Mesenchymal stem cell (in vitro differentiated cells and primary cell): ENCODE measurements around the gene MYO15B. TPM values are rescaled to one million over a fixed set of nuclear protein-coding genes. Genes with fewer than 3 reads are reported as not detected.

ENCODE experiments used
- DNase-seq: peaks from one replicate; pipeline ENCODE4 v3.0.0-alpha.2; 2013
- H2AFZ ChIP-seq: one replicate; pipeline ENCODE4 v1.6.1; 2013; ENCODE audit warnings: low read depth, mild to moderate bottlenecking, control low read depth, inconsistent platforms, low read length, moderate library complexity
- H2AK5ac ChIP-seq: 2 replicates; pipeline ENCODE4 v1.6.1; 2013; ENCODE audit warnings: low read length, moderate library complexity, mild to moderate bottlenecking, inconsistent platforms; ENCODE audit not compliant: severe bottlenecking
- H2BK120ac ChIP-seq: one replicate; pipeline ENCODE4 v1.6.1; 2013; ENCODE audit warnings: low read depth, mild to moderate bottlenecking, inconsistent platforms, low read length, moderate library complexity
- H2BK12ac ChIP-seq, 2 experiments: one replicate each; pipeline ENCODE4 v1.6.1; 2013; ENCODE audit warnings: inconsistent platforms in 2 of 2, low read length in 2 of 2, mild to moderate bottlenecking in 2 of 2, moderate library complexity in 2 of 2, control low read depth in 1 of 2
- H2BK15ac ChIP-seq: one replicate; pipeline ENCODE4 v1.6.1; 2013; ENCODE audit warnings: mild to moderate bottlenecking, low read depth, inconsistent platforms; ENCODE audit not compliant: poor library complexity, severe bottlenecking
- H2BK5ac ChIP-seq: 2 replicates; pipeline ENCODE4 v1.6.1; 2013; ENCODE audit warnings: low read depth, mild to moderate bottlenecking, low read length, control low read depth, inconsistent platforms; ENCODE audit not compliant: poor library complexity, severe bottlenecking
- H3K14ac ChIP-seq, 2 experiments: one replicate each; pipeline ENCODE4 v1.6.1; 2013; ENCODE audit warnings: inconsistent platforms in 2 of 2, low read length in 2 of 2, control low read depth in 1 of 2, mild to moderate bottlenecking in 1 of 2, moderate library complexity in 1 of 2
- H3K18ac ChIP-seq, 2 experiments: one replicate each; pipeline ENCODE4 v1.6.1; 2013; ENCODE audit warnings: inconsistent platforms in 2 of 2, low read length in 2 of 2, control low read depth in 1 of 2, low read depth in 1 of 2, mild to moderate bottlenecking in 1 of 2
- H3K23ac ChIP-seq, 2 experiments: one replicate each; pipeline ENCODE4 v1.6.1; 2013; ENCODE audit warnings: inconsistent platforms in 2 of 2, low read length in 2 of 2, mild to moderate bottlenecking in 2 of 2, moderate library complexity in 2 of 2, control low read depth in 1 of 2
- H3K27ac ChIP-seq: 2 replicates; pipeline ENCODE4 v1.5.1; 2013; ENCODE audit warnings: mild to moderate bottlenecking, moderate library complexity, low read length, control low read depth, inconsistent platforms; ENCODE audit not compliant: poor library complexity, severe bottlenecking
- H3K27me3 ChIP-seq, 2 experiments: 2 replicates each; pipeline versions ENCODE4 v1.6.1 to v1.7.0; 2013; ENCODE audit warnings: low read length in 2 of 2, mild to moderate bottlenecking in 2 of 2, moderate library complexity in 2 of 2, control low read depth in 1 of 2, inconsistent platforms in 1 of 2; ENCODE audit not compliant: control insufficient read depth in 1 of 2, insufficient read depth in 1 of 2
- H3K36me3 ChIP-seq, 2 experiments: 2 replicates each; pipeline versions ENCODE4 v1.6.1 to v1.7.0; 2013; ENCODE audit warnings: low read length in 2 of 2, control low read depth in 1 of 2, inconsistent platforms in 1 of 2, low read depth in 1 of 2, mild to moderate bottlenecking in 1 of 2; ENCODE audit not compliant: insufficient read depth in 2 of 2, control insufficient read depth in 1 of 2
- H3K4ac ChIP-seq, 2 experiments: one replicate each; pipeline ENCODE4 v1.6.1; 2013; ENCODE audit warnings: inconsistent platforms in 2 of 2, low read length in 2 of 2, mild to moderate bottlenecking in 2 of 2, moderate library complexity in 2 of 2, control low read depth in 1 of 2, low read depth in 1 of 2
- H3K4me1 ChIP-seq: 2 replicates; pipeline ENCODE4 v1.6.1; 2013; ENCODE audit warnings: low read depth, low read length, control low read depth; ENCODE audit not compliant: control insufficient read depth, insufficient read depth
- H3K4me2 ChIP-seq: 2 replicates; pipeline ENCODE4 v1.6.1; 2013; ENCODE audit warnings: low read length, mild to moderate bottlenecking, inconsistent platforms; ENCODE audit not compliant: poor library complexity, severe bottlenecking
- H3K4me3 ChIP-seq, 2 experiments: 2 replicates each; pipeline versions ENCODE4 v1.5.1 to v1.7.0; 2013; ENCODE audit warnings: low read length in 2 of 2, mild to moderate bottlenecking in 2 of 2, control low read depth in 1 of 2, low read depth in 1 of 2; ENCODE audit not compliant: insufficient read depth in 1 of 2
- H3K79me1 ChIP-seq: replicated peaks from 2 replicates; pipeline ENCODE4 v1.6.1; 2013; ENCODE audit warnings: mild to moderate bottlenecking, control low read depth, low read length, inconsistent platforms; ENCODE audit not compliant: poor library complexity, severe bottlenecking
- H3K9ac ChIP-seq: 2 replicates; pipeline ENCODE4 v1.7.0; 2013; ENCODE audit warnings: mild to moderate bottlenecking, low read length, moderate library complexity
- H3K9me3 ChIP-seq: 2 replicates; pipeline ENCODE4 v1.7.0; 2013; ENCODE audit warnings: mild to moderate bottlenecking, low read length; ENCODE audit not compliant: control insufficient read depth
- H4K8ac ChIP-seq: one replicate; pipeline ENCODE4 v1.6.1; 2013; ENCODE audit warnings: inconsistent platforms, mild to moderate bottlenecking, low read length, moderate library complexity
- H4K91ac ChIP-seq: one replicate; pipeline ENCODE4 v1.6.1; 2013; ENCODE audit warnings: mild to moderate bottlenecking, low read length, inconsistent platforms
- WGBS: methylation state at CpG from one replicate; pipeline ENCODE4 v1.1.7; 2013; ENCODE audit warnings: mixed read lengths; 5-methylcytosine and 5-hydroxymethylcytosine counted together
- polyA plus RNA-seq, 2 experiments: library from polyadenylated mRNA; stranded (reverse); fragments of 200-250 nt; gene quantifications; one replicate each; pipeline ENCODE4 v1.2.3, GENCODE V29; 2013

MYO15B gene
- polyA plus RNA-seq (2013, experiment 1 of 2): 2.6 TPM
- 2.7 TPM for polyA plus RNA-seq (2013, experiment 2 of 2)

- no peak within 1 kb of the TSS for H2BK5ac ChIP-seq
Observed at GRCh38 chr17:75587675-75588595, at the start of gene MYO15B. Gene MYO15B (plus strand): TSS chr17:75587800. CDS start chr17:75588058, 258 bp downstream.

DNA sequence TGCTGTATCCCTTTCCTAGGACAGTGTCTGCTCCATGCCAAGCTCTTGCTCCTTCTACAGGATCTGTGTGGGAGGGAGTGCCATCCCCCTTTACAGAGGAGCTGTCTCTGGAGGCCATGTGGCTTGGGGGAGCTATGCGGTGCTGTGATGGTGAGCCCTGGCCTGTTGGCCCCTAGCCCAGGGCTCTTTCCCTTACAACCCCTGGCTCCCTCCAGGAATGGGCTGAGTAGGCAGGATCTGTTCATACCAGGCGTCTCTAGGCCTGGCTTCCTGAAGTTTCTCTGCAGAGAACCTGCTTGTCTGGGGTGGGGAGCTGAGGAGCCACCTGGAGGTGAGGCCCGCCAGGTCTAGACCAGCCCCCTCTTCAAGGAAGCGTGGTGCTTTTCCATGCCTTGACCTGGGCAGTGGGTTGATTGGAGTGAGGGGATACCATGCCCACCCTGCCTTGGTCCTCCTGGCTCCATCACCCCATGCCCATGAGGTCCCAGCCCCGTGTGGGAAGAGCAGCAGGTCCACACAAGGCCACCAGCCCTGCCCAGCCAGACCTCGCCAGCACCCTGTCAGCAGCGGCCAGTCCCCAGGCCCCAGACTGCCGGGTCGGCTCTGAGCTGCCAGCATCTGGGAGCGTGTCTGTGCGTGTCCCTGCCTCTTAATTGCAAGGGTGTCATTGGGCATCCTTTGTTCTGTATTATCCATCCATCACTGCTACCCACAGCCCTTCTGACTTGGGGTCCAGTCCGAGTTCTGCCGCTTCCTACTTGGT lies 47.5 kb upstream of the MYO15B start:
- H2BK120ac ChIP-seq: no peak overlapping the region
- H3K14ac ChIP-seq: peak overlapping the region in 1 of 2 experiments; percentile 23
- H2BK15ac ChIP-seq: no peak overlapping the region
- WGBS: 80% methylated on average over 9 of the region's 13 CpGs
- no peak overlapping the region for H3K9ac ChIP-seq
- H4K8ac ChIP-seq: peak overlapping the region; percentile 4
- H3K79me1 ChIP-seq: no peaks in the 10 kb centered on the region
- H2BK5ac ChIP-seq: no peak overlapping the region
- peaks cover 0 to 2% of the 10 kb centered on the region in 2 experiments for H3K36me3 ChIP-seq
- peaks cover 0 to 69% of the 10 kb centered on the region in 2 experiments for H3K27me3 ChIP-seq
- H3K4me1 ChIP-seq: peaks cover 30% of the 10 kb centered on the region
- H3K4ac ChIP-seq: no peak overlapping the region
- H2AK5ac ChIP-seq: no peak overlapping the region
- no peak overlapping the region for H4K91ac ChIP-seq
- no peaks in the 10 kb centered on the region for H3K9me3 ChIP-seq
- no peak overlapping the region for H2BK12ac ChIP-seq
- no peak for DNase-seq
- H3K23ac ChIP-seq: no peak overlapping the region
- H3K4me3 ChIP-seq: no peak overlapping the region
- H3K27ac ChIP-seq: no peak overlapping the region
- no peak overlapping the region for H2AFZ ChIP-seq
- no peak overlapping the region for H3K18ac ChIP-seq
- no peak overlapping the region for H3K4me2 ChIP-seq

More at GRCh38 chr17:75587675-75588595, at the start of gene MYO15B:
- Histone ChIP-seq H3K23ac (peak within 1 kb of the TSS; percentile 62 to 78), H3K4me2 (no peak within 1 kb of the TSS), H2BK120ac (peak within 1 kb of the TSS; percentile 64), H4K8ac (peak within 1 kb of the TSS; percentile 94), H3K79me1 (no peaks in the 10 kb centered on the region), H2AFZ (no peak within 1 kb of the TSS), H3K4me1 (peaks cover 15% of the 10 kb centered on the region), H3K36me3 (no peaks in the 10 kb centered on the region), H3K4ac (peak within 1 kb of the TSS; percentile 68 to 88), H2AK5ac (no peak within 1 kb of the TSS), H3K9me3 (peaks cover 4% of the 10 kb centered on the region), H4K91ac (peak within 1 kb of the TSS; percentile 74), H3K9ac (no peak within 1 kb of the TSS), H2BK12ac (peak within 1 kb of the TSS in 1 of 2 experiments; percentile 76), H3K4me3 (peak within 1 kb of the TSS; percentile 35 to 47), H3K14ac (peak within 1 kb of the TSS in 1 of 2 experiments; percentile 35), H3K27ac (no peak within 1 kb of the TSS), H3K18ac (peak within 1 kb of the TSS; percentile 70 to 84), H2BK15ac (peak within 1 kb of the TSS; percentile 98), H3K27me3 (peaks cover 10 to 56% of the 10 kb centered on the region in 2 experiments)
- 13% methylated on average over 65 of the region's 82 CpGs for WGBS
- peak; percentile 56 for DNase-seq

- 52% methylated on average over 4 of the region's 4 CpGs for WGBS
- H3K27me3 ChIP-seq: peaks cover 0 to 69% of the 10 kb centered on the region in 2 experiments
- no peak overlapping the region for H3K23ac ChIP-seq
- no peak overlapping the region for H2AFZ ChIP-seq
- H3K4me3 ChIP-seq: no peak overlapping the region
- H2BK15ac ChIP-seq: no peak overlapping the region
- H4K91ac ChIP-seq: no peak overlapping the region
- H3K18ac ChIP-seq: no peak overlapping the region
- no peak overlapping the region for H3K4me2 ChIP-seq
- peaks cover 0 to 2% of the 10 kb centered on the region in 2 experiments for H3K36me3 ChIP-seq
- no peaks in the 10 kb centered on the region for H3K9me3 ChIP-seq
- H2AK5ac ChIP-seq: no peak overlapping the region
- no peak overlapping the region for H3K14ac ChIP-seq
- peaks cover 30% of the 10 kb centered on the region for H3K4me1 ChIP-seq
- H3K79me1 ChIP-seq: no peaks in the 10 kb centered on the region
- H3K27ac ChIP-seq: no peak overlapping the region
- no peak overlapping the region for H4K8ac ChIP-seq
- no peak overlapping the region for H2BK5ac ChIP-seq
- no peak overlapping the region for H2BK12ac ChIP-seq
- peak overlapping the region in 1 of 2 experiments; percentile 24 for H3K4ac ChIP-seq
- H2BK120ac ChIP-seq: no peak overlapping the region
- no peak for DNase-seq
- no peak overlapping the region for H3K9ac ChIP-seq
Observed at GRCh38 chr17:75540923-75541503, 46.6 kb upstream of the MYO15B start.
